Testis (tissue), 2 donors: ENCODE measurements around the gene ARHGEF4.

ENCODE experiments used
- CTCF ChIP-seq, 3 experiments: fragments of 450-650 bp in 2 of 3; fragments of 200-600 bp in 1 of 3; sonication (generic) in 1 of 3; IDR thresholded peaks; one replicate each; pipeline ENCODE4 v1.5.1; 2016 to 2019; ENCODE audit warnings: antibody characterized with exemption in 3 of 3, mild to moderate bottlenecking in 2 of 3, moderate library complexity in 1 of 3
- POLR2A ChIP-seq: fragments of 450-650 bp; IDR thresholded peaks from one replicate; pipeline ENCODE4 v1.6.1; 2017; ENCODE audit warnings: antibody characterized with exemption, mild to moderate bottlenecking, moderate library complexity

DNA sequence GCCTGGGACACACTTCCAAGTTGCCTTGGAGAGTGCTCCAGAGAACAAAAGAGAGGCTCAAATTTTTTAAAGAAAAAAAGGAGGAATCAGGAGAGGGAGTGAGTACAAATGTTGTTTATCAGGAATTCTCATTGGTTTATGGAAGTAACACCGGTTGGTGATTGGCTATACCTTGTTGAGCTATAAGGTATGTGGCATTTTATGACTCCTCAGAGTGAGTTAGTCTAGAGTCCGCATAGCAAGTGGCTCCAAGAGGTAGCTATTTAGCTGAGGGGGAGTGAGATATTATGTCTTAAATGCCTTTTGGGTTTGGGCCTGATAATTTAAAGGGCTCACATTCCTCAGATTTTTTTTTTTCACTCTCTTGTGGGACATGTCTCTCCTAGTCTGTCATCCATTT lies 85.7 kb downstream of the ARHGEF4 start:
- no peak for TF ChIP-seq POLR2A
- no peak for TF ChIP-seq CTCF (IDR thresholded peaks at IDR 0.05)
